GM23338 (cell line): Measurements from ENCODE around the gene PHLDB1. TPM values are rescaled to one million over a fixed set of nuclear protein-coding genes. Genes with fewer than 3 reads are reported as not detected.

Experiments used
- ATAC-seq: fragments of 200-7000 bp; cut with Tn5 transposase; 3 replicates; pipeline ENCODE4 v1.9.1; 2020
- DNase-seq: peaks from one replicate; pipeline ENCODE4 v3.0.0-alpha.2; 2015; ENCODE audit warnings: low spot score
- H2AFZ ChIP-seq: fragments of 200-600 bp; sonication (generic); 2 replicates; pipeline ENCODE4 v1.8.0; 2016; ENCODE audit warnings: antibody characterized with exemption, mild to moderate bottlenecking, moderate library complexity
- H3F3A ChIP-seq: fragments of 200-600 bp; sonication (generic); replicated peaks from 2 replicates; pipeline ENCODE4 v1.8.0; 2017; ENCODE audit warnings: antibody characterized with exemption, mixed run types, low read depth
- H3K27ac ChIP-seq: fragments of 200-600 bp; sonication (generic); 2 replicates; pipeline ENCODE4 v1.6.1; 2016; ENCODE audit warnings: low read depth
- H3K27me3 ChIP-seq: fragments of 200-600 bp; sonication (generic); 2 replicates; pipeline ENCODE4 v1.8.0; 2016; ENCODE audit warnings: mild to moderate bottlenecking, mixed run types, moderate library complexity; ENCODE audit not compliant: insufficient read depth
- H3K36me3 ChIP-seq: fragments of 200-600 bp; sonication (generic); 2 replicates; pipeline ENCODE4 v1.8.0; 2016; ENCODE audit warnings: mild to moderate bottlenecking; ENCODE audit not compliant: insufficient read depth
- H3K4me1 ChIP-seq: fragments of 200-600 bp; sonication (generic); 2 replicates; pipeline ENCODE4 v1.8.0; 2016; ENCODE audit warnings: mild to moderate bottlenecking, moderate library complexity; ENCODE audit not compliant: insufficient read depth
- H3K4me2 ChIP-seq: fragments of 200-600 bp; sonication (generic); 2 replicates; pipeline ENCODE4 v1.7.1; 2017; ENCODE audit warnings: mixed run types
- H3K4me3 ChIP-seq: fragments of 200-600 bp; sonication (generic); 2 replicates; pipeline ENCODE4 v1.6.1; 2016; ENCODE audit warnings: mixed run types
- H3K79me2 ChIP-seq: fragments of 200-600 bp; sonication (generic); replicated peaks from 2 replicates; pipeline ENCODE4 v1.8.0; 2017; ENCODE audit warnings: mild to moderate bottlenecking; ENCODE audit not compliant: insufficient read depth
- H3K9me2 ChIP-seq: fragments of 200-600 bp; sonication (generic); 2 replicates; pipeline ENCODE4 v1.8.0; 2017; ENCODE audit not compliant: insufficient read depth
- H4K20me1 ChIP-seq: fragments of 200-600 bp; sonication (generic); replicated peaks from 2 replicates; pipeline ENCODE4 v1.8.0; 2017; ENCODE audit warnings: mild to moderate bottlenecking; ENCODE audit not compliant: insufficient read depth
- H3K27ac Mint-ChIP-seq: 2 replicates; pipeline ENCODE4 v1.8.0; 2020; ENCODE audit warnings: inconsistent platforms, mild to moderate bottlenecking, moderate library complexity, mixed read lengths
- H3K27me3 Mint-ChIP-seq: 3 replicates; pipeline ENCODE4 v1.8.0; 2022; ENCODE audit warnings: low read depth, mild to moderate bottlenecking, moderate library complexity, mixed read lengths, inconsistent platforms; ENCODE audit not compliant: insufficient read depth, poor library complexity
- H3K36me3 Mint-ChIP-seq: 3 replicates; pipeline ENCODE4 v1.8.0; 2021; ENCODE audit warnings: low read depth, mild to moderate bottlenecking, inconsistent platforms, moderate library complexity, mixed read lengths
- H3K4me1 Mint-ChIP-seq: 3 replicates; pipeline ENCODE4 v1.8.0; 2020; ENCODE audit warnings: mild to moderate bottlenecking, inconsistent platforms, mixed read lengths
- H3K4me3 Mint-ChIP-seq: 3 replicates; pipeline ENCODE4 v1.8.0; 2021; ENCODE audit warnings: moderate library complexity, mild to moderate bottlenecking, inconsistent platforms, mixed read lengths
- H3K9me3 Mint-ChIP-seq: 3 replicates; pipeline ENCODE4 v1.8.0; 2020; ENCODE audit warnings: moderate library complexity, mild to moderate bottlenecking, inconsistent platforms, mixed read lengths
- CREB1 ChIP-seq: fragments of 250-450 bp; sonication (Bioruptor Pico); IDR thresholded peaks from 2 replicates; pipeline ENCODE4 v1.5.0; 2020; ENCODE audit warnings: low read depth, mild to moderate bottlenecking, moderate library complexity
- EZH2phosphoT487 ChIP-seq: fragments of 200-600 bp; sonication (generic); IDR thresholded peaks from one replicate; pipeline ENCODE4 v1.8.1; 2018; ENCODE audit warnings: antibody characterized with exemption; ENCODE audit not compliant: unreplicated experiment
- JUNB ChIP-seq: IDR thresholded peaks from one replicate; pipeline ENCODE4 v1.6.1; 2016; ENCODE audit warnings: antibody characterized with exemption; ENCODE audit not compliant: unreplicated experiment
- POLR2AphosphoS5 ChIP-seq: IDR thresholded peaks from 2 replicates; pipeline ENCODE4 v1.6.1; 2016; ENCODE audit warnings: antibody characterized with exemption, low read depth
- STAT1 ChIP-seq: IDR thresholded peaks from one replicate; pipeline ENCODE4 v1.6.1; 2016; ENCODE audit warnings: antibody characterized with exemption; ENCODE audit not compliant: unreplicated experiment
- polyA plus RNA-seq: library from polyadenylated mRNA; unstranded; fragments of >200 nt; fragmentation: Nextera tagmentation; extraction: Ambion mirVana; gene quantifications from 2 replicates; pipeline ENCODE4 v1.2.1, GENCODE V29; 2016
- total RNA-seq: library from RNA; depleted of rRNA; stranded (reverse); fragments of >200 nt; shearing (Covaris generic); gene quantifications from 2 replicates; pipeline ENCODE4 v1.2.3, GENCODE V29; 2014
- TF ChIP-seq, protein P1 (sequence below): IDR thresholded peaks from one replicate; pipeline ENCODE4 v1.6.1; 2018; ENCODE audit warnings: antibody characterized with exemption; ENCODE audit not compliant: unreplicated experiment
- TF ChIP-seq, protein P2 (sequence below): fragments of 250-450 bp; sonication (Bioruptor Pico); IDR thresholded peaks from 2 replicates; pipeline ENCODE4 v1.5.0; 2020; ENCODE audit warnings: mild to moderate bottlenecking, moderate library complexity
- TF ChIP-seq, protein P3 (sequence below), 2 experiments: fragments of 200-600 bp in 1 of 2; sonication (generic) in 1 of 2; conservative IDR thresholded peaks; 2 replicates each; pipeline versions ENCODE4 v1.5.1 to v1.6.1; 2016 to 2017; ENCODE audit warnings: antibody characterized with exemption in 2 of 2, low read depth in 2 of 2, mild to moderate bottlenecking in 2 of 2, moderate library complexity in 1 of 2

PHLDB1 gene
- total and polyA plus RNA-seq, 2 experiments from 2014 or later, result 46.0 to 85.2 TPM

- TF ChIP-seq, protein P1, sequence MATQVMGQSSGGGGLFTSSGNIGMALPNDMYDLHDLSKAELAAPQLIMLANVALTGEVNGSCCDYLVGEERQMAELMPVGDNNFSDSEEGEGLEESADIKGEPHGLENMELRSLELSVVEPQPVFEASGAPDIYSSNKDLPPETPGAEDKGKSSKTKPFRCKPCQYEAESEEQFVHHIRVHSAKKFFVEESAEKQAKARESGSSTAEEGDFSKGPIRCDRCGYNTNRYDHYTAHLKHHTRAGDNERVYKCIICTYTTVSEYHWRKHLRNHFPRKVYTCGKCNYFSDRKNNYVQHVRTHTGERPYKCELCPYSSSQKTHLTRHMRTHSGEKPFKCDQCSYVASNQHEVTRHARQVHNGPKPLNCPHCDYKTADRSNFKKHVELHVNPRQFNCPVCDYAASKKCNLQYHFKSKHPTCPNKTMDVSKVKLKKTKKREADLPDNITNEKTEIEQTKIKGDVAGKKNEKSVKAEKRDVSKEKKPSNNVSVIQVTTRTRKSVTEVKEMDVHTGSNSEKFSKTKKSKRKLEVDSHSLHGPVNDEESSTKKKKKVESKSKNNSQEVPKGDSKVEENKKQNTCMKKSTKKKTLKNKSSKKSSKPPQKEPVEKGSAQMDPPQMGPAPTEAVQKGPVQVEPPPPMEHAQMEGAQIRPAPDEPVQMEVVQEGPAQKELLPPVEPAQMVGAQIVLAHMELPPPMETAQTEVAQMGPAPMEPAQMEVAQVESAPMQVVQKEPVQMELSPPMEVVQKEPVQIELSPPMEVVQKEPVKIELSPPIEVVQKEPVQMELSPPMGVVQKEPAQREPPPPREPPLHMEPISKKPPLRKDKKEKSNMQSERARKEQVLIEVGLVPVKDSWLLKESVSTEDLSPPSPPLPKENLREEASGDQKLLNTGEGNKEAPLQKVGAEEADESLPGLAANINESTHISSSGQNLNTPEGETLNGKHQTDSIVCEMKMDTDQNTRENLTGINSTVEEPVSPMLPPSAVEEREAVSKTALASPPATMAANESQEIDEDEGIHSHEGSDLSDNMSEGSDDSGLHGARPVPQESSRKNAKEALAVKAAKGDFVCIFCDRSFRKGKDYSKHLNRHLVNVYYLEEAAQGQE, result no peak
These were observed 2.9 kb downstream of the PHLDB1 start (continued) for GRCh38 chr11:118610225-118610772.

GRCh38 chr11:118610773-118611432, 3.5 kb downstream of the PHLDB1 start:
- Mint-ChIP-seq H3K9me3 (peaks cover 3% of the 10 kb centered on the region; the same call in 2 of the 3 replicates), H3K4me1 (peaks cover 58% of the 10 kb centered on the region), H3K27me3 (peaks cover 62% of the 10 kb centered on the region), H3K27ac (no peak overlapping the region), H3K36me3 (peaks cover 4% of the 10 kb centered on the region; the same call in 1 of the 3 replicates), H3K4me3 (peak overlapping the region; percentile 62)
- Histone ChIP-seq H3K79me2 (no peaks in the 10 kb centered on the region), H4K20me1 (peaks cover 6% of the 10 kb centered on the region; the same call in 1 of the 2 replicates), H3K4me3 (peak overlapping the region; percentile 72), H3K9me2 (no peaks in the 10 kb centered on the region), H3K4me2 (peak overlapping the region; percentile 91), H3K36me3 (no peaks in the 10 kb centered on the region), H2AFZ (peak overlapping the region; percentile 95), H3K4me1 (peaks cover 53% of the 10 kb centered on the region), H3K27ac (no peak overlapping the region), H3K27me3 (peaks cover 60% of the 10 kb centered on the region), H3F3A (peaks cover 8% of the 10 kb centered on the region)
- ATAC-seq, result peak; percentile 54
- peak; percentile 94 for DNase-seq
- no peak for TF ChIP-seq JUNB
- no peak; the same call in 1 of the 2 replicates for TF ChIP-seq CREB1 (CRISPR knock-in tag)
- TF ChIP-seq, protein P2, sequence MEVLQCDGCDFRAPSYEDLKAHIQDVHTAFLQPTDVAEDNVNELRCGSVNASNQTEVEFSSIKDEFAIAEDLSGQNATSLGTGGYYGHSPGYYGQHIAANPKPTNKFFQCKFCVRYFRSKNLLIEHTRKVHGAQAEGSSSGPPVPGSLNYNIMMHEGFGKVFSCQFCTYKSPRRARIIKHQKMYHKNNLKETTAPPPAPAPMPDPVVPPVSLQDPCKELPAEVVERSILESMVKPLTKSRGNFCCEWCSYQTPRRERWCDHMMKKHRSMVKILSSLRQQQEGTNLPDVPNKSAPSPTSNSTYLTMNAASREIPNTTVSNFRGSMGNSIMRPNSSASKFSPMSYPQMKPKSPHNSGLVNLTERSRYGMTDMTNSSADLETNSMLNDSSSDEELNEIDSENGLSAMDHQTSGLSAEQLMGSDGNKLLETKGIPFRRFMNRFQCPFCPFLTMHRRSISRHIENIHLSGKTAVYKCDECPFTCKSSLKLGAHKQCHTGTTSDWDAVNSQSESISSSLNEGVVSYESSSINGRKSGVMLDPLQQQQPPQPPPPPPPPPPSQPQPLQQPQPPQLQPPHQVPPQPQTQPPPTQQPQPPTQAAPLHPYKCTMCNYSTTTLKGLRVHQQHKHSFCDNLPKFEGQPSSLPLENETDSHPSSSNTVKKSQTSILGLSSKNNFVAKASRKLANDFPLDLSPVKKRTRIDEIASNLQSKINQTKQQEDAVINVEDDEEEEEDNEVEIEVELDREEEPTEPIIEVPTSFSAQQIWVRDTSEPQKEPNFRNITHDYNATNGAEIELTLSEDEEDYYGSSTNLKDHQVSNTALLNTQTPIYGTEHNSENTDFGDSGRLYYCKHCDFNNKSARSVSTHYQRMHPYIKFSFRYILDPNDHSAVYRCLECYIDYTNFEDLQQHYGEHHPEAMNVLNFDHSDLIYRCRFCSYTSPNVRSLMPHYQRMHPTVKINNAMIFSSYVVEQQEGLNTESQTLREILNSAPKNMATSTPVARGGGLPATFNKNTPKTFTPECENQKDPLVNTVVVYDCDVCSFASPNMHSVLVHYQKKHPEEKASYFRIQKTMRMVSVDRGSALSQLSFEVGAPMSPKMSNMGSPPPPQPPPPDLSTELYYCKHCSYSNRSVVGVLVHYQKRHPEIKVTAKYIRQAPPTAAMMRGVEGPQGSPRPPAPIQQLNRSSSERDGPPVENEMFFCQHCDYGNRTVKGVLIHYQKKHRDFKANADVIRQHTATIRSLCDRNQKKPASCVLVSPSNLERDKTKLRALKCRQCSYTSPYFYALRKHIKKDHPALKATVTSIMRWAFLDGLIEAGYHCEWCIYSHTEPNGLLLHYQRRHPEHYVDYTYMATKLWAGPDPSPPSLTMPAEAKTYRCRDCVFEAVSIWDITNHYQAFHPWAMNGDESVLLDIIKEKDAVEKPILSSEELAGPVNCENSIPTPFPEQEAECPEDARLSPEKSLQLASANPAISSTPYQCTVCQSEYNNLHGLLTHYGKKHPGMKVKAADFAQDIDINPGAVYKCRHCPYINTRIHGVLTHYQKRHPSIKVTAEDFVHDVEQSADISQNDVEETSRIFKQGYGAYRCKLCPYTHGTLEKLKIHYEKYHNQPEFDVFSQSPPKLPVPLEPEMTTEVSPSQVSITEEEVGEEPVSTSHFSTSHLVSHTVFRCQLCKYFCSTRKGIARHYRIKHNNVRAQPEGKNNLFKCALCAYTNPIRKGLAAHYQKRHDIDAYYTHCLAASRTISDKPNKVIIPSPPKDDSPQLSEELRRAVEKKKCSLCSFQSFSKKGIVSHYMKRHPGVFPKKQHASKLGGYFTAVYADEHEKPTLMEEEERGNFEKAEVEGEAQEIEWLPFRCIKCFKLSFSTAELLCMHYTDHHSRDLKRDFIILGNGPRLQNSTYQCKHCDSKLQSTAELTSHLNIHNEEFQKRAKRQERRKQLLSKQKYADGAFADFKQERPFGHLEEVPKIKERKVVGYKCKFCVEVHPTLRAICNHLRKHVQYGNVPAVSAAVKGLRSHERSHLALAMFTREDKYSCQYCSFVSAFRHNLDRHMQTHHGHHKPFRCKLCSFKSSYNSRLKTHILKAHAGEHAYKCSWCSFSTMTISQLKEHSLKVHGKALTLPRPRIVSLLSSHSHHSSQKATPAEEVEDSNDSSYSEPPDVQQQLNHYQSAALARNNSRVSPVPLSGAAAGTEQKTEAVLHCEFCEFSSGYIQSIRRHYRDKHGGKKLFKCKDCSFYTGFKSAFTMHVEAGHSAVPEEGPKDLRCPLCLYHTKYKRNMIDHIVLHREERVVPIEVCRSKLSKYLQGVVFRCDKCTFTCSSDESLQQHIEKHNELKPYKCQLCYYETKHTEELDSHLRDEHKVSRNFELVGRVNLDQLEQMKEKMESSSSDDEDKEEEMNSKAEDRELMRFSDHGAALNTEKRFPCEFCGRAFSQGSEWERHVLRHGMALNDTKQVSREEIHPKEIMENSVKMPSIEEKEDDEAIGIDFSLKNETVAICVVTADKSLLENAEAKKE (CRISPR knock-in tag), result no peak
- TF ChIP-seq, protein P3, sequence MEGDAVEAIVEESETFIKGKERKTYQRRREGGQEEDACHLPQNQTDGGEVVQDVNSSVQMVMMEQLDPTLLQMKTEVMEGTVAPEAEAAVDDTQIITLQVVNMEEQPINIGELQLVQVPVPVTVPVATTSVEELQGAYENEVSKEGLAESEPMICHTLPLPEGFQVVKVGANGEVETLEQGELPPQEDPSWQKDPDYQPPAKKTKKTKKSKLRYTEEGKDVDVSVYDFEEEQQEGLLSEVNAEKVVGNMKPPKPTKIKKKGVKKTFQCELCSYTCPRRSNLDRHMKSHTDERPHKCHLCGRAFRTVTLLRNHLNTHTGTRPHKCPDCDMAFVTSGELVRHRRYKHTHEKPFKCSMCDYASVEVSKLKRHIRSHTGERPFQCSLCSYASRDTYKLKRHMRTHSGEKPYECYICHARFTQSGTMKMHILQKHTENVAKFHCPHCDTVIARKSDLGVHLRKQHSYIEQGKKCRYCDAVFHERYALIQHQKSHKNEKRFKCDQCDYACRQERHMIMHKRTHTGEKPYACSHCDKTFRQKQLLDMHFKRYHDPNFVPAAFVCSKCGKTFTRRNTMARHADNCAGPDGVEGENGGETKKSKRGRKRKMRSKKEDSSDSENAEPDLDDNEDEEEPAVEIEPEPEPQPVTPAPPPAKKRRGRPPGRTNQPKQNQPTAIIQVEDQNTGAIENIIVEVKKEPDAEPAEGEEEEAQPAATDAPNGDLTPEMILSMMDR (conservative IDR thresholded peaks at IDR 0.05; ENCODE audit: low read depth in 2 of 2), result peak; percentile 58 to 91
- TF ChIP-seq EZH2phosphoT487, result peak; percentile 67
- no peak for TF ChIP-seq STAT1
- TF ChIP-seq, protein P1, result no peak
- TF ChIP-seq POLR2AphosphoS5, result no peak
